HepG2 (cell line): Measurements from ENCODE around the gene ZNF33B. TPM values are rescaled to one million over a fixed set of nuclear protein-coding genes. Genes with fewer than 3 reads are reported as not detected.

ENCODE experiments used
- AFF4 ChIP-seq: sonication (generic); formaldehyde crosslinking; IDR thresholded peaks from 2 replicates; pipeline ENCODE4 v1.4.0; 2020; ENCODE audit warnings: missing genetic modification reagents
- FOXK2 ChIP-seq: fragments of 450-650 bp; IDR thresholded peaks from 2 replicates; pipeline ENCODE4 v1.6.1; 2016
- HNF4A ChIP-seq: sonication (generic); formaldehyde crosslinking; IDR thresholded peaks from 2 replicates; pipeline ENCODE4 v1.4.0; 2020; ENCODE audit warnings: missing genetic modification reagents
- KDM5B ChIP-seq: sonication (generic); formaldehyde crosslinking; IDR thresholded peaks from 2 replicates; pipeline ENCODE4 v1.4.0; 2020; ENCODE audit warnings: missing genetic modification reagents, mild to moderate bottlenecking, borderline replicate concordance
- KLF16 ChIP-seq, 2 experiments: sonication (generic) in 1 of 2; formaldehyde crosslinking in 1 of 2; IDR thresholded peaks; 2 replicates each; pipeline versions ENCODE4 v1.6.1 to v1.8.0; 2016 to 2023; ENCODE audit warnings: missing genetic modification reagents in 2 of 2, missing compliant biosample characterization in 1 of 2
- KMT2B ChIP-seq: IDR thresholded peaks from 2 replicates; pipeline ENCODE4 v1.6.1; 2016; ENCODE audit warnings: missing genetic modification reagents, missing compliant biosample characterization
- NR2F2 ChIP-seq: IDR thresholded peaks from 2 replicates; pipeline ENCODE4 v1.6.1; 2012; ENCODE audit warnings: low read depth, inconsistent platforms, borderline replicate concordance
- PPARG ChIP-seq: conservative IDR thresholded peaks from 2 replicates; pipeline ENCODE4 v1.6.1; 2016; ENCODE audit warnings: missing biosample characterization, missing genetic modification reagents
- PTBP1 ChIP-seq: fragments of 200-400 bp; formaldehyde crosslinking; IDR thresholded peaks from 2 replicates; pipeline ENCODE4 v1.6.1; 2018; ENCODE audit warnings: low read length, low read depth; ENCODE audit not compliant: poor library complexity, severe bottlenecking
- ZBTB33 ChIP-seq: sonication (generic); formaldehyde crosslinking; IDR thresholded peaks from 2 replicates; pipeline ENCODE4 v1.4.0; 2020; ENCODE audit warnings: missing genetic modification reagents
- ZNF317 ChIP-seq: sonication (generic); formaldehyde crosslinking; IDR thresholded peaks from 2 replicates; pipeline ENCODE4 v1.5.0; 2020; ENCODE audit warnings: mild to moderate bottlenecking, missing genetic modification reagents
- ZNF333 ChIP-seq: sonication (generic); formaldehyde crosslinking; IDR thresholded peaks from 2 replicates; pipeline ENCODE4 v1.4.0; 2020; ENCODE audit warnings: mild to moderate bottlenecking, missing genetic modification reagents, borderline replicate concordance
- ZNF382 ChIP-seq: sonication (generic); formaldehyde crosslinking; IDR thresholded peaks from 2 replicates; pipeline ENCODE4 v1.5.0; 2020; ENCODE audit warnings: missing genetic modification reagents, mild to moderate bottlenecking, borderline replicate concordance
- ZNF576 ChIP-seq: sonication (generic); formaldehyde crosslinking; IDR thresholded peaks from 2 replicates; pipeline ENCODE4 v1.4.0; 2020; ENCODE audit warnings: mild to moderate bottlenecking, missing genetic modification reagents
- ZNF616 ChIP-seq: sonication (generic); formaldehyde crosslinking; IDR thresholded peaks from 2 replicates; pipeline ENCODE4 v1.5.0; 2020; ENCODE audit warnings: low read depth, mild to moderate bottlenecking, missing genetic modification reagents
- ZNF646 ChIP-seq: sonication (generic); formaldehyde crosslinking; IDR thresholded peaks from 2 replicates; pipeline ENCODE4 v1.9.0; 2021; ENCODE audit warnings: mild to moderate bottlenecking, missing genetic modification reagents
- polyA plus RNA-seq, 8 experiments: library from polyadenylated mRNA; depleted of rRNA in 3 of 8; stranded (reverse) in 7 of 8; unstranded in 1 of 8; fragments of >200 nt; fragmentation: Illumina TruSeq in 4 of 8; extraction: Trizol in 4 of 8; gene quantifications; 2 replicates each; pipeline versions ENCODE4 v1.2.1 to v1.2.3, GENCODE V29; 2011 to 2016; ENCODE audit warnings: low read depth in 4 of 8, missing spikeins in 1 of 8, mixed read lengths in 1 of 8; ENCODE audit not compliant: insufficient read depth in 1 of 8
- total RNA-seq, 5 experiments: library from RNA; depleted of rRNA; stranded (reverse); fragments of >200 nt; fragmentation: Illumina TruSeq; extraction: Trizol; gene quantifications; 2 replicates each; pipeline ENCODE4 v1.2.3, GENCODE V29; 2016; ENCODE audit warnings: low read depth in 1 of 5

The ZNF33B gene
- total and polyA plus RNA-seq, 2 of the 13 experiments (the other 11 are each of a cell fraction or from before 2014, with no cell fraction given): 18.4 to 23.5 TPM

GRCh38 chr10:42552188-42553063 is 85.9 kb downstream of the ZNF33B start (continued):
- TF ChIP-seq ZNF646 (CRISPR knock-in tag) (no peak), KDM5B (CRISPR knock-in tag) (peak; percentile 48; the same call in 1 of the 2 replicates), HNF4A (no peak), ZNF576 (CRISPR knock-in tag) (no peak), ZBTB33 (CRISPR knock-in tag) (no peak), ZNF382 (CRISPR knock-in tag) (no peak), FOXK2 (no peak), KLF16 (CRISPR knock-in tag; IDR thresholded peaks at IDR 0.05) (peak in 1 of 2 experiments; percentile 42; a peak in 2 of 4 replicates), ZNF333 (CRISPR knock-in tag) (no peak; the same call in 1 of the 2 replicates), NR2F2 (no peak), PPARG (no peak), ZNF317 (CRISPR knock-in tag) (no peak; the same call in 1 of the 2 replicates), AFF4 (CRISPR knock-in tag) (no peak), ZNF616 (CRISPR knock-in tag) (no peak; the same call in 1 of the 2 replicates), KMT2B (CRISPR knock-in tag) (peak; percentile 54), PTBP1 (no peak)
